HEK293 (cell line): ENCODE data around the gene CTSZ.

Experiments used
- CTCF ChIA-PET: fragments of 350-600 bp; formaldehyde crosslinking; extraction: SDS; loops from one replicate; lab custom pipeline; 2021; ENCODE audit warnings: antibody characterized with exemption; lab: Yijun Ruan, JAX
- POLR2A ChIA-PET: fragments of 300-600 bp; formaldehyde crosslinking; extraction: SDS; loops from one replicate; lab custom pipeline; 2020; ENCODE audit warnings: antibody characterized with exemption, inconsistent platforms; lab: Yijun Ruan, JAX
- H3K27ac ChIP-seq: fragments of 200-500 bp; sonication (Bioruptor generic); 2 replicates; pipeline ENCODE4 v1.5.1; 2014; ENCODE audit warnings: low read depth, low read length, control low read depth, inconsistent platforms; ENCODE audit errors: extremely low read depth
- H3K36me3 ChIP-seq, 2 experiments: fragments of 200-500 bp in 1 of 2; sonication (Bioruptor generic) in 1 of 2; 1 replicate in 1 of 2; 2 replicates in 1 of 2; pipeline ENCODE4 v1.5.1; 2014 to 2017; ENCODE audit warnings: inconsistent platforms in 2 of 2, low read length in 2 of 2; ENCODE audit not compliant: control insufficient read depth in 2 of 2, insufficient read depth in 1 of 2
- H3K4me1 ChIP-seq: fragments of 200-500 bp; sonication (Bioruptor generic); 2 replicates; pipeline ENCODE4 v1.5.1; 2014; ENCODE audit warnings: mild to moderate bottlenecking, low read length, inconsistent platforms; ENCODE audit not compliant: control insufficient read depth, insufficient read depth
- H3K4me3 ChIP-seq: 2 replicates; pipeline ENCODE4 v1.5.1; 2011; ENCODE audit warnings: low read depth, mild to moderate bottlenecking, control low read depth, low read length, moderate library complexity
- H3K9me3 ChIP-seq: fragments of 200-500 bp; sonication (Bioruptor generic); 2 replicates; pipeline ENCODE4 v1.5.1; 2014; ENCODE audit warnings: low read depth, low read length, inconsistent platforms; ENCODE audit not compliant: control insufficient read depth, insufficient read depth
- GLIS2 ChIP-seq: fragments of 450-650 bp; formaldehyde crosslinking; IDR thresholded peaks from 2 replicates; pipeline ENCODE4 v1.5.1; 2016; ENCODE audit warnings: missing biosample characterization, missing genetic modification characterization
- HOXD13 ChIP-seq: sonication (generic); formaldehyde crosslinking; IDR thresholded peaks from 2 replicates; pipeline ENCODE4 v1.8.0; 2022; ENCODE audit warnings: missing genetic modification reagents, borderline replicate concordance
- IKZF3 ChIP-seq: fragments of 450-650 bp; IDR thresholded peaks from 2 replicates; pipeline ENCODE4 v1.5.0; 2018; ENCODE audit warnings: missing biosample characterization, mild to moderate bottlenecking, missing genetic modification characterization, moderate library complexity
- KLF8 ChIP-seq: fragments of 450-650 bp; formaldehyde crosslinking; IDR thresholded peaks from 2 replicates; pipeline ENCODE4 v1.5.1; 2016; ENCODE audit warnings: missing biosample characterization, missing genetic modification characterization
- MZF1 ChIP-seq: fragments of 450-650 bp; formaldehyde crosslinking; IDR thresholded peaks from 2 replicates; pipeline ENCODE4 v1.5.1; 2017; ENCODE audit warnings: missing biosample characterization, missing genetic modification characterization, borderline replicate concordance
- RBAK ChIP-seq: fragments of 450-650 bp; formaldehyde crosslinking; IDR thresholded peaks from 2 replicates; pipeline ENCODE4 v1.5.1; 2016; ENCODE audit warnings: missing biosample characterization, missing genetic modification characterization
- SALL2 ChIP-seq: fragments of 450-650 bp; formaldehyde crosslinking; IDR thresholded peaks from 2 replicates; pipeline ENCODE4 v1.5.0; 2017; ENCODE audit warnings: missing biosample characterization, mild to moderate bottlenecking, missing genetic modification characterization, borderline replicate concordance
- ZNF112 ChIP-seq: fragments of 450-650 bp; formaldehyde crosslinking; IDR thresholded peaks from 2 replicates; pipeline ENCODE4 v1.5.0; 2017; ENCODE audit warnings: missing biosample characterization, missing genetic modification characterization
- ZNF404 ChIP-seq: fragments of 450-650 bp; formaldehyde crosslinking; IDR thresholded peaks from 2 replicates; pipeline ENCODE4 v1.5.1; 2017; ENCODE audit warnings: missing biosample characterization, missing genetic modification characterization
- ZNF664 ChIP-seq: fragments of 450-650 bp; formaldehyde crosslinking; IDR thresholded peaks from 2 replicates; pipeline ENCODE4 v1.5.1; 2016; ENCODE audit warnings: missing biosample characterization, missing genetic modification characterization
- ZNF747 ChIP-seq: fragments of 450-650 bp; formaldehyde crosslinking; IDR thresholded peaks from 2 replicates; pipeline ENCODE4 v1.5.1; 2016; ENCODE audit warnings: missing biosample characterization, missing genetic modification characterization
- ZSCAN16 ChIP-seq: fragments of 450-650 bp; formaldehyde crosslinking; IDR thresholded peaks from 2 replicates; pipeline ENCODE4 v1.5.1; 2016; ENCODE audit warnings: missing biosample characterization, missing genetic modification characterization
- TF ChIP-seq, protein P1 (sequence below): fragments of 450-650 bp; formaldehyde crosslinking; IDR thresholded peaks from 2 replicates; pipeline ENCODE4 v1.5.1; 2016; ENCODE audit warnings: missing biosample characterization, missing genetic modification characterization, borderline replicate concordance
- TF ChIP-seq, protein P2 (sequence below): fragments of 450-650 bp; formaldehyde crosslinking; IDR thresholded peaks from 2 replicates; pipeline ENCODE4; 2016; ENCODE audit warnings: missing biosample characterization, missing genetic modification characterization
- TF ChIP-seq, protein P3 (sequence below): fragments of 450-650 bp; formaldehyde crosslinking; IDR thresholded peaks from 2 replicates; pipeline ENCODE4 v1.5.1; 2016; ENCODE audit warnings: missing biosample characterization, missing genetic modification characterization
- TF ChIP-seq, protein P4 (sequence below): fragments of 450-650 bp; formaldehyde crosslinking; IDR thresholded peaks from 2 replicates; pipeline ENCODE4 v1.5.1; 2017; ENCODE audit warnings: missing biosample characterization, missing genetic modification characterization
- TF ChIP-seq, protein P5 (sequence below): fragments of 450-650 bp; formaldehyde crosslinking; IDR thresholded peaks from 2 replicates; pipeline ENCODE4 v1.5.1; 2016; ENCODE audit warnings: missing biosample characterization, missing genetic modification characterization
- TF ChIP-seq, protein P6 (sequence below): fragments of 450-650 bp; formaldehyde crosslinking; IDR thresholded peaks from 2 replicates; pipeline ENCODE4 v1.5.1; 2016; ENCODE audit warnings: missing biosample characterization, missing genetic modification characterization

The CTSZ gene

DNA sequence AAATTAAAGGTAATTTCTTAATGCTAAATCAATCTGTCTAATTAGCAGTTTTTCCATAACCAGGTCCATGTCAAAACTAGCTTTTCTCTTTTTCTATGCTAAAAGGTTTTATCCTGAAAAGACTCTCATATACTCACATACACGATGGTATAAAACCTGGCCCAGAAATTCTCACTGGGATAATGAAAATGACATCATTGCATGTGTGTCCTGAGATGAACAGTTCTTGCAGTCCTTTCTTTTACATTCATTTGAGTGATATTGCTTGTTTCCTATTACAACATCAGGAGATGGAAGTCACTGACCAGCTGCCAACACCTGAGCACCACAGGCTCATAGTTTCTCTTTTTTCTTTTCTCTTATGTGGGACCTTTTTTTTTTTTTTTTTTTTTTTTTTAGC lies 43.4 kb upstream of the CTSZ start (continued):
- TF ChIP-seq, protein P1, sequence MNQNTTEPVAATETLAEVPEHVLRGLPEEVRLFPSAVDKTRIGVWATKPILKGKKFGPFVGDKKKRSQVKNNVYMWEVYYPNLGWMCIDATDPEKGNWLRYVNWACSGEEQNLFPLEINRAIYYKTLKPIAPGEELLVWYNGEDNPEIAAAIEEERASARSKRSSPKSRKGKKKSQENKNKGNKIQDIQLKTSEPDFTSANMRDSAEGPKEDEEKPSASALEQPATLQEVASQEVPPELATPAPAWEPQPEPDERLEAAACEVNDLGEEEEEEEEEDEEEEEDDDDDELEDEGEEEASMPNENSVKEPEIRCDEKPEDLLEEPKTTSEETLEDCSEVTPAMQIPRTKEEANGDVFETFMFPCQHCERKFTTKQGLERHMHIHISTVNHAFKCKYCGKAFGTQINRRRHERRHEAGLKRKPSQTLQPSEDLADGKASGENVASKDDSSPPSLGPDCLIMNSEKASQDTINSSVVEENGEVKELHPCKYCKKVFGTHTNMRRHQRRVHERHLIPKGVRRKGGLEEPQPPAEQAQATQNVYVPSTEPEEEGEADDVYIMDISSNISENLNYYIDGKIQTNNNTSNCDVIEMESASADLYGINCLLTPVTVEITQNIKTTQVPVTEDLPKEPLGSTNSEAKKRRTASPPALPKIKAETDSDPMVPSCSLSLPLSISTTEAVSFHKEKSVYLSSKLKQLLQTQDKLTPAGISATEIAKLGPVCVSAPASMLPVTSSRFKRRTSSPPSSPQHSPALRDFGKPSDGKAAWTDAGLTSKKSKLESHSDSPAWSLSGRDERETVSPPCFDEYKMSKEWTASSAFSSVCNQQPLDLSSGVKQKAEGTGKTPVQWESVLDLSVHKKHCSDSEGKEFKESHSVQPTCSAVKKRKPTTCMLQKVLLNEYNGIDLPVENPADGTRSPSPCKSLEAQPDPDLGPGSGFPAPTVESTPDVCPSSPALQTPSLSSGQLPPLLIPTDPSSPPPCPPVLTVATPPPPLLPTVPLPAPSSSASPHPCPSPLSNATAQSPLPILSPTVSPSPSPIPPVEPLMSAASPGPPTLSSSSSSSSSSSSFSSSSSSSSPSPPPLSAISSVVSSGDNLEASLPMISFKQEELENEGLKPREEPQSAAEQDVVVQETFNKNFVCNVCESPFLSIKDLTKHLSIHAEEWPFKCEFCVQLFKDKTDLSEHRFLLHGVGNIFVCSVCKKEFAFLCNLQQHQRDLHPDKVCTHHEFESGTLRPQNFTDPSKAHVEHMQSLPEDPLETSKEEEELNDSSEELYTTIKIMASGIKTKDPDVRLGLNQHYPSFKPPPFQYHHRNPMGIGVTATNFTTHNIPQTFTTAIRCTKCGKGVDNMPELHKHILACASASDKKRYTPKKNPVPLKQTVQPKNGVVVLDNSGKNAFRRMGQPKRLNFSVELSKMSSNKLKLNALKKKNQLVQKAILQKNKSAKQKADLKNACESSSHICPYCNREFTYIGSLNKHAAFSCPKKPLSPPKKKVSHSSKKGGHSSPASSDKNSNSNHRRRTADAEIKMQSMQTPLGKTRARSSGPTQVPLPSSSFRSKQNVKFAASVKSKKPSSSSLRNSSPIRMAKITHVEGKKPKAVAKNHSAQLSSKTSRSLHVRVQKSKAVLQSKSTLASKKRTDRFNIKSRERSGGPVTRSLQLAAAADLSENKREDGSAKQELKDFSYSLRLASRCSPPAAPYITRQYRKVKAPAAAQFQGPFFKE (tag by site-specific recombination) = no peak

DNA sequence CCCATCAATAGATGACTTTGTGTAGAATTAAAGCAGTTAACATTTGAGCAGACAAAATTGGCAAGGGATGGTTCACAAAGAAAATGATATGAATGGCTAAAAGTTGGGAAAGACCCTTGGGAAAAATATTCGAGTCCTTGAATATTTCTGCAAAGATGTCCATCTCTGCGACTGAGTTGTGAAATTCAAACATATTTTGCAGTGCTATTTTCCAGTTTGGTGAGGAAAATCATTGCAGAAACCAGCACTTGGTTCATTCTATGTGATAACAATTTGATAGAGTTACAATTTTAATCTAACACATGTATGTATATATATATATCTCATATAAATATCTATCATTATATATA lies 41.6 kb upstream of the CTSZ start:
- TF ChIP-seq GLIS2 (no peak), RBAK (tag by site-specific recombination) (no peak), ZSCAN16 (tag by site-specific recombination) (no peak)
- TF ChIP-seq, protein P2, sequence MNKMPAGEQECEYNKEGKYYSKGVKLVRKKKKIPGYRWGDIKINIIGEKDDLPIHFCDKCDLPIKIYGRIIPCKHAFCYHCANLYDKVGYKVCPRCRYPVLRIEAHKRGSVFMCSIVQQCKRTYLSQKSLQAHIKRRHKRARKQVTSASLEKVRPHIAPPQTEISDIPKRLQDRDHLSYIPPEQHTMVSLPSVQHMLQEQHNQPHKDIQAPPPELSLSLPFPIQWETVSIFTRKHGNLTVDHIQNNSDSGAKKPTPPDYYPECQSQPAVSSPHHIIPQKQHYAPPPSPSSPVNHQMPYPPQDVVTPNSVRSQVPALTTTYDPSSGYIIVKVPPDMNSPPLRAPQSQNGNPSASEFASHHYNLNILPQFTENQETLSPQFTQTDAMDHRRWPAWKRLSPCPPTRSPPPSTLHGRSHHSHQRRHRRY = no peak
- TF ChIP-seq, protein P3, sequence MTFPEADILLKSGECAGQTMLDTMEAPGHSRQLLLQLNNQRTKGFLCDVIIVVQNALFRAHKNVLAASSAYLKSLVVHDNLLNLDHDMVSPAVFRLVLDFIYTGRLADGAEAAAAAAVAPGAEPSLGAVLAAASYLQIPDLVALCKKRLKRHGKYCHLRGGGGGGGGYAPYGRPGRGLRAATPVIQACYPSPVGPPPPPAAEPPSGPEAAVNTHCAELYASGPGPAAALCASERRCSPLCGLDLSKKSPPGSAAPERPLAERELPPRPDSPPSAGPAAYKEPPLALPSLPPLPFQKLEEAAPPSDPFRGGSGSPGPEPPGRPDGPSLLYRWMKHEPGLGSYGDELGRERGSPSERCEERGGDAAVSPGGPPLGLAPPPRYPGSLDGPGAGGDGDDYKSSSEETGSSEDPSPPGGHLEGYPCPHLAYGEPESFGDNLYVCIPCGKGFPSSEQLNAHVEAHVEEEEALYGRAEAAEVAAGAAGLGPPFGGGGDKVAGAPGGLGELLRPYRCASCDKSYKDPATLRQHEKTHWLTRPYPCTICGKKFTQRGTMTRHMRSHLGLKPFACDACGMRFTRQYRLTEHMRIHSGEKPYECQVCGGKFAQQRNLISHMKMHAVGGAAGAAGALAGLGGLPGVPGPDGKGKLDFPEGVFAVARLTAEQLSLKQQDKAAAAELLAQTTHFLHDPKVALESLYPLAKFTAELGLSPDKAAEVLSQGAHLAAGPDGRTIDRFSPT (tag by site-specific recombination) = no peak
- TF ChIP-seq, protein P4, sequence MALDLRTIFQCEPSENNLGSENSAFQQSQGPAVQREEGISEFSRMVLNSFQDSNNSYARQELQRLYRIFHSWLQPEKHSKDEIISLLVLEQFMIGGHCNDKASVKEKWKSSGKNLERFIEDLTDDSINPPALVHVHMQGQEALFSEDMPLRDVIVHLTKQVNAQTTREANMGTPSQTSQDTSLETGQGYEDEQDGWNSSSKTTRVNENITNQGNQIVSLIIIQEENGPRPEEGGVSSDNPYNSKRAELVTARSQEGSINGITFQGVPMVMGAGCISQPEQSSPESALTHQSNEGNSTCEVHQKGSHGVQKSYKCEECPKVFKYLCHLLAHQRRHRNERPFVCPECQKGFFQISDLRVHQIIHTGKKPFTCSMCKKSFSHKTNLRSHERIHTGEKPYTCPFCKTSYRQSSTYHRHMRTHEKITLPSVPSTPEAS (tag by site-specific recombination) = no peak
- TF ChIP-seq, all 188 proteins: peak for 0
- ChIA-PET POLR2A (no interaction called here), CTCF (no interaction called here)
- H3K4me1 ChIP-seq = no peaks in the 10 kb centered on the region
- no peak overlapping the region for H3K4me3 ChIP-seq
- no peaks in the 10 kb centered on the region for H3K9me3 ChIP-seq
- H3K27ac ChIP-seq = no peak overlapping the region
- no peaks in the 10 kb centered on the region for H3K36me3 ChIP-seq

DNA sequence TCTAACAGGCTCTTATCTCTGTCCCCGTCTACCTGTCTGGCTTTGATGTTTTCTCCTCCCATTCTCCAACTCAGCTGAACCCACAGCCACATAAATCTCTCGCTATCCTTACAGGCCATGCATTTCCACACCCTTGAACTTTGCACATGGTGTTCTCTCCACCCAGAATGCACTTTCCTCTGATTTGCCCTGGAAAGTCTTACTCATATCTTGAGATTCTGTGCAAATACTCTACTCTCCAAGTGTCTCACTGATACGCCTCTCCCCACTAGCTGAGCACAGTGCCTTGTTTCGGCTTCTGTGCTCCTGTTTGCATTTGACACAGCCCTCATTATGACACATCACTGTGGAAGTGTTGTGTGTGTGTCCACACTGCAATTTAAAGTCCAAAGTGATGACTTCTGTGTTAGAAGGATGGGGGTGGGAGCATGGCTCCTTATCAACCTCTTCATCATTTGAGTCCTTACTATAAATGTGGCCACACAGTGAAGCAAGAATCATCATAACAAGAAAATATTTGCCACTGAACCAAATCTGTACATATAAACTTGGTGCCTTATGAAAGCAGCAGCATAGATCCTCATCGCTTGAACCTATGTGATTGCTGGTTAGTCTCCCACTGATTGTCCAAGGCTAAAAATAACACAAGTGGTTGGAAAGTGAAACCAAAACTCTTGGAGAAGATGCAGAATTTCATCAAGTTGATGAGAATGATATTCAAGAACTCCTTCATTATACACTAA lies 41.1 kb upstream of the CTSZ start:
- ChIA-PET CTCF (no interaction called here), POLR2A (no interaction called here)
- H3K27ac ChIP-seq = no peak overlapping the region
- no peak overlapping the region for H3K4me3 ChIP-seq
- no peak for TF ChIP-seq MZF1 (tag by site-specific recombination)
- TF ChIP-seq HOXD13 (CRISPR knock-in tag) = no peak
- TF ChIP-seq ZNF112 (tag by site-specific recombination) = no peak
- TF ChIP-seq, protein P5, sequence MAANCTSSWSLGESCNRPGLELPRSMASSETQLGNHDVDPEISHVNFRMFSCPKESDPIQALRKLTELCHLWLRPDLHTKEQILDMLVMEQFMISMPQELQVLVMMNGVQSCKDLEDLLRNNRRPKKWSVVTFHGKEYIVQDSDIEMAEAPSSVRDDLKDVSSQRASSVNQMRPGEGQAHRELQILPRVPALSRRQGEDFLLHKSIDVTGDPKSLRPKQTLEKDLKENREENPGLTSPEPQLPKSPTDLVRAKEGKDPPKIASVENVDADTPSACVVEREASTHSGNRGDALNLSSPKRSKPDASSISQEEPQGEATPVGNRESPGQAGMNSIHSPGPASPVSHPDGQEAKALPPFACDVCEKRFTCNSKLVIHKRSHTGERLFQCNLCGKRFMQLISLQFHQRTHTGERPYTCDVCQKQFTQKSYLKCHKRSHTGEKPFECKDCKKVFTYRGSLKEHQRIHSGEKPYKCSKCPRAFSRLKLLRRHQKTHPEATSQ (tag by site-specific recombination) = no peak
- TF ChIP-seq ZNF664 (tag by site-specific recombination) = no peak
- no peak for TF ChIP-seq SALL2 (tag by site-specific recombination)
- no peak for TF ChIP-seq KLF8 (tag by site-specific recombination)
- no peak for TF ChIP-seq ZNF404 (tag by site-specific recombination)
- TF ChIP-seq IKZF3 (tag by site-specific recombination) = no peak
- TF ChIP-seq, protein P6, sequence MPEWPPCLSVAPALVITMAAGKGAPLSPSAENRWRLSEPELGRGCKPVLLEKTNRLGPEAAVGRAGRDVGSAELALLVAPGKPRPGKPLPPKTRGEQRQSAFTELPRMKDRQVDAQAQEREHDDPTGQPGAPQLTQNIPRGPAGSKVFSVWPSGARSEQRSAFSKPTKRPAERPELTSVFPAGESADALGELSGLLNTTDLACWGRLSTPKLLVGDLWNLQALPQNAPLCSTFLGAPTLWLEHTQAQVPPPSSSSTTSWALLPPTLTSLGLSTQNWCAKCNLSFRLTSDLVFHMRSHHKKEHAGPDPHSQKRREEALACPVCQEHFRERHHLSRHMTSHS (tag by site-specific recombination) = no peak
- no peak for TF ChIP-seq ZNF747 (tag by site-specific recombination)
- peaks cover 2% of the 10 kb centered on the region; the same call in 1 of the 2 replicates for H3K4me1 ChIP-seq
- no peaks in the 10 kb centered on the region for H3K9me3 ChIP-seq
- no peaks in the 10 kb centered on the region for H3K36me3 ChIP-seq
